ENCODE data around the gene OTOP2.

Gene OTOP2

GRCh38 chr17:74925242-74925641 lies 1.2 kb downstream of the OTOP2 start:
- no peak for DNase-seq

- DNase-seq: no peak
Observed at GRCh38 chr17:74928786-74929185, 4.7 kb downstream of the OTOP2 start.

- DNase-seq: no peak
Observed at GRCh38 chr17:74930535-74931036, 6.5 kb downstream of the OTOP2 start.

GRCh38 chr17:74935048-74935447 lies 11.0 kb downstream of the OTOP2 start:
- no peak for DNase-seq

DNA sequence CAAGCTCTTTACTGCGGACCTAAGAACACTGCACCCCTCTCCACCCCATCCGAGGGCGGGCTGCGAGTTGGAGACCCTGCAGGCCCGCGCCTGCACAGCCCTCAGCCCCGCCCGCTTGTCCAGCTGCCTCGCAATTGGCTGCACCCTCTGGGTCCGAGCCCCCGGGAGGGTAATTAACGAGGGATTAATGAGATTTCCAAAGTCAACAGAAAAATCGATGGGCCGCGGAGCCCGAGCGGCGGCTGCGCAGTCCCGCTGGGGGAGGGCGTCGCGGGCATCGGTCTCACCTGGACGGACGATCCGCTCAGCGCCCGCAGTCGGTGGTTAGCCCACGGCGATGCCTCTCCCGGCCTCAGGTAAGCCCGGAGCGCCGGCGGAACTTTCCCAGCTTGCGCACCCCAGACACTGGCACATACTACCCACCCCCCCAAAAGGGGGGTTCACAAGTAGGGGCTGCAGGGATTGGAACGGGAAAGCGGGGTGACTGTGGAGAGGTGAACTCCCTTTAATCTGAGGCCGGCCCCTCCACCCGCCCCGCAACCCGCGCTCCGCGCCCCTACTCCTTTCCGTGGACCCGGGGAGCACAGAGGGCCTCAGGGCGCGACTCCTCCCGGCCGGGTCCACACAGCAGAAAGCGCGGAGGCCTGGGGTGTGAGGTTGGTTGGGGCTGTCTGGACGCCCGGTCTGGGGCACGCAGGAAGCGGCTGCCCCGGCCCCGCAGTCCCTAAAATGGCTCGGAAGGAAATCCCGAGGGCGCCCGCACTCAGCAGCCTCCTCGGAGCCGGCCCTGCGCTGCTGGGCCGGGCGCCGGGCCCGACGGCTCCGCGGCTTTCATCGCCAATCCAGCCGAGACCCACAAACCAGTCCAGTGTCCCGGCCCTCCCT lies 11.8 kb downstream of the OTOP2 start, which contains the start of gene OTOP3:
TSS of gene OTOP3 (plus strand) at position 314 of the 885 bp plus-strand sequence. CDS start at position 338, 24 bp downstream.
- DNase-seq: no peak

DNA sequence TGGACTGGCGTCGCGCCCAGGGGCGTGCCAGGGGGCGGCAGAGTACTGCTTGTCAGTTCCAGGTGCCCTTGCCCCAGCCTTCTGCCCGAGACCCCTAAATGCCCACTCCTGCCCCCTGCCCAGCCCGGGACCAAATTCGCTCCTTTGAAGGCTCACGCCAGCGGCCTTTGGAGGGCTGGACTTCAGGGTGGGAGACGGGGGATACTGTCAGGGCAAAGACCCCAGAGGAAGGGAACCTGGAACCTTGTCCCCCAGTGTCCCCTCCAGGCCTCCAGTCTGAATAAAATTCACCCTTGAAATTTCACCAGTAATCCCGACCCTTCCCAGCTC lies 12.4 kb downstream of the OTOP2 start:
- DNase-seq: no peak

DNA sequence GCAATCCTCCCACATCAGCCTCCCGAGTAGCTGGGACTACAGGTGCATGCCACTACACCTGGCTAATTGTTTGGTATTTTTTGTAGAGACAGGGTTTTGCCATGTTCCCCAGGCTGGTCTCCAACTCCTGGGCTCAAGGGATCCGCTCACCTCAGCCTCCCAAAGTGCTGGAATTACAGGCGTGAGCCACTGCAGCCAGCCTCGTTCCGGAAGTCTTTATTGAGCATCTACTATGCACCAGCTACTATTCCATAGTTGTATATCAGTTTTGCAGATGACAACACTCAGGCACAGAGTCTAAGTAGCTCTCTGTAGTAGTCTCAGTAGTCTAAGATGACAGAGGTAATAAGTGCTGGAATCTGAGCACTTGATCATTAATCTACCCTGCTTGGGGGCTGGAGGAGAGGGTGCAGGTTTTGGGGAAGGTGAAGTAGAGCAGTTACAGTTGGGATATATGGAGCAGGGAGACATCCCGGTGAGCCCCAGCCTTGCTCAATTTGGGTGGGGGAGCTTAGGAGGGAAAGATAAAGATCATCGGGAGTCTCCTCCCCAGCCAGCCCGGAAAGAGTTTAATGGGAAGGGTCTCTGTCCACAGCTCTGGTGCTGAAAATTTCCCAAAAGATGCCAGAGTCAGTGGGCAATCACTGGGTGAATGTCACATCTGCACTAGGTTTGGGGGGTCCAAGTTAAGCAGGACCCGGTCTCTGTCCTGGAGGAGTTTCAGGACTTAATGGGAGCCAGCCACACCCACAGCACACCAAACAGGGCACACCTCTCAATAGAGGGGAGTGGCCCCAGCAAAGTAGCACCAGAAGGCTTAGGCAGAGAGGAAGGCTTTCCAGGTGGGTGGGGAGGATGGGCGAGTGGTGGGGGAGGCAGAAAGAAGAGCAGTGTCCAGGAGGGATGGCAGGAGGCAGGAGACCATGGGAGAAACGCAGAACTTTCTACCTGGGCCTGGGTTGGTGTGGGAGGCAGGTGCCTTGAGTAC lies 13.3 kb downstream of the OTOP2 start:
- no peak for DNase-seq

DNA sequence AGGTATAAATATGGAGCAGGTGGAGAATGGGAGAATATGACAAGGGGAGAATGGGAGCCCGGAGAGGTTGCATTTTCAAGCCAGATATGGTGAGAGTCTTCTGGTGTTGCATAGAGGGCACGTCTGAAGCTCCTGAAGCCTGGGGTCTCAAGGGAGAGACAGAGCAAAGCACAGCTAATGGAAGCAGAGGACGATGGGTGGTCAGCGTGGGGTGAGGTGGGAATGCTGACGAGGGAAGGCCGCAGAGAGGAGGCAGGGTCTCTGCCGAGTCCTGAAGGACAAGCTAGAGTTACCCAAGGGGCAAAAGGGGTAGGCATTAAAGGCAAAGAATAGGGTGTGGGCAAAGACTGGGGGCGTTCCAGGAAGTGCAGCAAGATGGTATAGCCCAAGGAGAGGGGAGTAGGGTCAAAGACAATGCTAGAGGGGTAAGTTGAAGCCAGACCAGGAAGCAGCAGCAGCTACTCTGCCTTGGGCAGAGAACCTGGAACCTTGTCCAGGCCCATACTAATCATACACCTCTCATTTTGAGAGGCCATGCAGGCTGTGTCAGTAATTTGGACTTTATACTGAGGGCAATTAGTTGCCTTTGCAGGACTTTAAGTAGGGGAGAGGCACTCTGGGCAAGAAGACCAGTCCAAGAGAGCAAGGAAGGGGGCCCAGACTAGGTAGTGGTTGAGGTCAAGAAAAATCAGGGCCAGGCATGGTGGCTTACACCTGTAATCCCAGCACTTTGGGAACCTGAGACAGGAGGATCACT lies 14.3 kb downstream of the OTOP2 start:
- DNase-seq: no peak

DNA sequence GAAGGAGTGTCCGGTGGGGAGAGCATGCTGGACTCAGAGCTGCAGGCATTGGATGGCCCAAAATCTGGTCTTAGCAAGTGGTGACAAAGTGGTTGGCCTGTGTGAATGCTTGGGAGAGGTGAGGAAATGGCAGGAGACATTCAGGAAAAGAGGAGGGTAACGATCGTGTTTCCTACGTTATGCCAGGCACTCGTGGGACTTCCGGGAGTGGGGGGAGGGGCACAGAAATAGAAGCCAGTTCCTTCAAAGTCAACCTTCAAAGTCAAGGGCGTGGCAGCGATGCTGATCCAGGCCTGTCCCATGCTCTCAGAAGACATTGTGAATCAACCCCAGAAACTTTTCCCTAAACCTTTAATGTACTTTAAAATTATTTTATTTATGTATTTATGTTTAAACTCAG lies 15.5 kb downstream of the OTOP2 start:
- DNase-seq: no peak

GRCh38 chr17:74941128-74941725 lies 17.2 kb downstream of the OTOP2 start:
- DNase-seq: no peak

DNA sequence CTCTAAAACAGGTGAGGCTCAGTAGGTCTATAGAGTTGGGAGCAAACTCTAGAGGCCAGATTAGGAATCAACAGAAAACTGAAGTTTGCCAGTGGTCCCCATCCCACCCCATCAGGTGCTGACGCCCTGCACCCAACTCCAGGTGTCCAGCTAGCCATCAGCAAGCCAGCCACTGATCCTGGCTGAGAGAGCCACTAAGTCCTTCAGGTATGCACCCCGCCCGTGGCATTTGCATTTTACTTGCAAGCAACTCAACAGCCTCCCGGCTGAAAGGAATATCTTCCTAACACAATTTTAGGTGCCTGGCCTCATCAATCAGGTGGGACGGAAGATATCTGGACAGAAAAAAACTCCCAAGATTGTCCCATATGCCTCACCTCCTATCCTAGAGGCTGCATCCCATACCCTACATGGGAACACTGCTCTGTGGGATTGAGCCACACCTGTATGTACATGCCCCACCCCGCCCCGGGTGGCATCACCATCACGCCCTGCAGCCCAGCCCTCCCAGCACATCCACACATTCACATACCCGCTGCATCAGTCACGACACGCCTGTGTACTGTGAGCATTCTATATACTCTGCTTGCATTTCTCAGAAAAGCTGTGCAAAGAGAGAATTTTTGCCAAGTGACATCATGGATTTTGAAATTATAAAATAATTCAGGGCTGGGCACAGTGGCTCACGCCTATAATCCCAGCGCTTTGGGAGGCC lies 19.9 kb downstream of the OTOP2 start:
- no peak for DNase-seq

GRCh38 chr17:74945543-74945942 lies 21.5 kb downstream of the OTOP2 start:
- no peak for DNase-seq

GRCh38 chr17:74946641-74947040 lies 22.6 kb downstream of the OTOP2 start:
- DNase-seq: no peak

DNA sequence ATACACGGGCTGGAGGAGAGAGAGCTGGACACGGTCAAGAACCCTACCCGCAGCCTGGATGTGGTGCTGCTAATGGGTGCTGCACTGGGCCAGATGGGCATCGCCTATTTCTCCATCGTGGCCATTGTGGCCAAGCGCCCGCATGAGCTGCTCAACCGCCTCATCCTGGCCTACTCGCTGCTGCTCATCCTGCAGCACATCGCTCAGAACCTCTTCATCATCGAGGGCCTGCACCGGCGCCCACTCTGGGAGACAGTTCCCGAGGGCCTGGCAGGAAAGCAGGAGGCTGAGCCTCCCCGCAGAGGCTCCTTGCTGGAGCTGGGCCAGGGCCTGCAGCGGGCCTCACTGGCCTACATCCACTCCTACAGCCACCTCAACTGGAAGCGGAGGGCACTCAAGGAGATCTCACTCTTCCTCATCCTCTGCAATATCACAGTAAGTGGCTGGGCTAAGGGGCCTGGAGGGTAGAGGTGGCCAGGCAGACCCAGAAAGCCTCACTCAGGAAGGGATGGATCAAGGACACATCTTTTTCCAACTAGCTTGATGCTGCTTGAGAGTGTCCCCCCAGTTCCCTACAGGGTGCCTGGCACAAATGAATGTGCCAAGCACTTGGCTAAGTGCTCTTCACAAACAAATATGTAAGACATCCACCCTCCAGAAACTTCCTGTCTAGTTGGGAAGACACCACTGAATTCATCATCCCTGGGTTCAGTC lies 23.1 kb downstream of the OTOP2 start:
- DNase-seq: no peak

GRCh38 chr17:74949455-74950115 lies 25.5 kb downstream of the OTOP2 start:
- DNase-seq: no peak

DNA sequence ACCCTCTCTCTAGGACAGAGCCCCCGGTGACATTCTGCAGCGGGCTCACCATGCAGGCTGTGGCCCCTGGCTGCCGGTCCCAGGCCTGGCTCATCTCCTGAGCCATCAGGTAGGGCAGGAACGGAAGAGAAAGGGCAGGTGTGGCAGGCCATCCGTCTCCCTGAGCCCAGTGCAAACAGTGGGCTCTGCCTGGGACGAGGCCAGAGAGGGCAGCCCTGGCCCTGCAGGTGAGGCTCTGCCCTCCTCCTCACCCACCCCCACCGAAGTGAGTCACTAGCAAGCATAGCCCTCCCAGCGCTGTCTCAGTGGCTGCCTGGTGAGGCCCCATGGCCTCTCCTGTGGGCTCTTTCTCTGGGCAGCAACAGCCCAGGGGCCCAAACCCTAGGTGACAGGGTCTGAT lies 26.1 kb downstream of the OTOP2 start:
- DNase-seq: no peak

DNA sequence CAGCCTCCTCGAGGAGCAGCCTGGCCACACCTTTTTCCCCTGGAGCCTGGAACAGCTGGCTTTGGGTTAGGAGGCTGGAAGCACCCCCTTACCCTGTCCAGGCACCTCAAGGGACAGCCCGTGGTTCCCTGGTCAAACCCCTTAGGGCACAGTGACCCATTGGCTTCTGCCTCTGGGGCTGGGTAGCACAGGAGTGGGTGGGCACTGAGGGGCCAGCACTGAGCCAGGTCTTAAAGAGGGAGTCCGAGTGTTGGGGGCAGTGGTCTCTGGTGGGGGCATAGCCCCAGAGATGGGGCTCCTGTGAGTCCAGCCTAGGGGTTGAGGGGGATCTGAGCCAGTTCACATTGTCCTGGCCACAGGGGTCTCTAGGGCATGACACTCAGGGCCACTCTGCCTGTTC lies 27.0 kb downstream of the OTOP2 start:
- no peak for DNase-seq

DNA sequence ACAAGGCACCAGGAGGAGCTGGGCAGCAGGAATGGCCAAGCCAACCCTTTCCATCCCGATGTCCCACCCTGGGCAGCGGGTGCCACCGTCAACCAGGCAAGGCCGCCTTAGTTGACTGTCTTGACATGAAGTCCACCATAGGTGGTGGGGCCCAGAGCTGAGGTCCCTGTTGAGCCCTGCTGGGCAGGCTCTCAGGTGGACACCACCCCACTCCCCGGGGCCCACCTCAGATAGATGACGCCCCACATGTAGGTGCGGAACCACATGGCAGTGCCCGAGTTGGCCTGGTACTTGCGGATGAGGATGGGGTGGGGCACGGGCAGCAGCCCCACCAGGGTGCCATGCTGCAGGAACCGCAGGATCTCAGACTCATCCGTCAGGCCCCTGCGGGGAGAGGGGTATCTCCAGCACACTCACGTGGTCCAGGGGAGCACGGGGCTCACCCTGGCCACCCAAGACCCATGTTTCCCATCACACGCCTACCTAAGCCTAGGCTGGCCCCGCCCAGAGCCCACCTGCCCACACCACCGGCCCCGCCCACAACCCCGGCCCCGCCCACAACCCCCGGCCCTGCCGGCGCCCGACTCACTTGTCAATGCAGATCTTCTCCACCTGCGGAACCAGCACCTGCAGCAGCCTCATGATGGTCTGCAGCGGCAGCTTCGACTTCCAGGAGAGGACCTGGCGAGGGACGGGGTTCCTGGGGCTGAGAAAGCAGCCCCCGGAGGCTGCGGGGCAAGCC lies 27.8 kb downstream of the OTOP2 start:
- no peak for DNase-seq

- no peak for DNase-seq
Observed at GRCh38 chr17:74952431-74953133, 28.5 kb downstream of the OTOP2 start.
